OCI-M2 (cell line): Measurements from ENCODE around the gene CALR3.
"Not testable (repeated sequence)": the region's sequence is repeated elsewhere in the genome, so short reads cannot be mapped to it uniquely, and the experiment has no call there.

ENCODE experiments used
- DNase-seq: peaks from one replicate; lab custom pipeline; 2025; ENCODE audit not compliant: unreplicated experiment; lab: John Stamatoyannopoulos, UW

CALR3 gene

GRCh38 chr19:16495982-16496612 is at the start of gene CALR3, which contains the start of gene C19orf44:
Gene CALR3 (minus strand): TSS chr19:16496167. CDS start chr19:16496129, 38 bp downstream.
Gene C19orf44 (plus strand): TSS chr19:16496394. CDS start chr19:16500793, 4,399 bp downstream.
- DNase-seq, result peak; percentile 100

- no peak for DNase-seq
Measured at GRCh38 chr19:16544473-16545231, 48.7 kb upstream of the CALR3 start.

- DNase-seq, result not testable (repeated sequence)
Measured at GRCh38 chr19:16543734-16544133, 47.8 kb upstream of the CALR3 start.

- DNase-seq, result peak; percentile 96
Measured at GRCh38 chr19:16542910-16543472, 47.0 kb upstream of the CALR3 start.

GRCh38 chr19:16542045-16542909 is 46.3 kb upstream of the CALR3 start, which contains the start of gene CHERP:
Gene CHERP (minus strand): TSS chr19:16542437. CDS start chr19:16542378, 59 bp downstream.
- DNase-seq, result peak; percentile 98

- DNase-seq, result no peak
Measured at GRCh38 chr19:16541526-16542044, 45.6 kb upstream of the CALR3 start.

GRCh38 chr19:16540948-16541347 is 45.0 kb upstream of the CALR3 start:
- no peak for DNase-seq

GRCh38 chr19:16537111-16537510 is 41.1 kb upstream of the CALR3 start:
- no peak for DNase-seq

- no peak for DNase-seq
Measured at GRCh38 chr19:16536130-16536529, 40.2 kb upstream of the CALR3 start.

GRCh38 chr19:16535381-16535780 is 39.4 kb upstream of the CALR3 start:
- DNase-seq, result no peak

GRCh38 chr19:16532440-16533234 is 36.7 kb upstream of the CALR3 start:
- DNase-seq, result no peak

- DNase-seq, result no peak
Measured at GRCh38 chr19:16531380-16531669, 35.4 kb upstream of the CALR3 start.

GRCh38 chr19:16530540-16531379 is 34.8 kb upstream of the CALR3 start:
- no peak for DNase-seq

- no peak for DNase-seq
Measured at GRCh38 chr19:16529466-16530144, 33.6 kb upstream of the CALR3 start.

- DNase-seq, result no peak
Measured at GRCh38 chr19:16527971-16528521, 32.1 kb upstream of the CALR3 start.

- no peak for DNase-seq
Measured at GRCh38 chr19:16527334-16527935, 31.5 kb upstream of the CALR3 start.

GRCh38 chr19:16525751-16526481 is 29.9 kb upstream of the CALR3 start:
- no peak for DNase-seq
